Posterior cingulate gyrus (tissue), 11 donors: ENCODE measurements around the gene PDGFC.

Experiments
- DNase-seq, 10 donors: peaks; one replicate each; pipeline versions ENCODE4 v3.0.0 to v3.0.0-alpha.2; 2020 to 2021; ENCODE audit warnings: mixed read lengths in 3 of 10
- intact Hi-C: fragments of 100-400 bp; cut with DNase I; formaldehyde crosslinking; loops from one replicate; pipeline ENCODE4 v1.15.1; 2023

The PDGFC gene

DNA sequence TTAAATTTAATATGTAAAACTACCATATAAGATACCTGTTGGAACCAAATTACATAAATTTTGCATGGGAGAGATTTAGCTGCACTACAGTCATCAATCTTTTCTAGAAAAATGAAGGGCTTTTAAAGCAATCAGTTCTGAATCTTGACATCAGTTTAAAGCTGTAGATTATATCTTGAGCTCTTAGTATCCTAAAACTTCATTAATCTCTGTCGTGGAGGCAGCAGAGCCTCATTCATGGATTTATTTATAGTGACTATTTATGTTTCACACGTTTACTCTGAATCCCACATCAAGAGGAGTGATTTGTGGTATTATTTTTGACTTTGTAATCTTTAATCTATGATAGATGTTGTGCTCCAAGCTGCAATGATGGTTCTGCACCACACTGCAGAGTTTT is 175.9 kb downstream of the PDGFC start:
- intact Hi-C loops = no loop called here
- no peak for DNase-seq

DNA sequence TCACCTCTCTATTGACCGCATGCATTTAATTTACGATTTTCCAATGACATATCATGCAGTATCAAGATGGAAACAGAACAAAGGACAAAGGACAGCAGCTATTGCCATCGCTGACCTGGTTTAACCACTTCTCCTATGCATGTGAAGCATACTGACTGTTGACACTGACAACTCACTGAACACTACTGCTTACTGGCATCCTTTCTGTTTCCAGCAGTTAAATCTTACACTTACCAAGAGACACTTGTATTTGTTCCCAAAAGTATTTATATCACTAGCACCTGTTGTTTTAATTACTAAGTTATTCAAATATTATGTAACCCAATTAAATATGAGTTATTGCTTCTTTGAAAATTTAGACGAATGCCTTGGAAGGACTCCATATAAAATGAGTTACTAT is 176.7 kb downstream of the PDGFC start:
- DNase-seq = no peak
- intact Hi-C loops = no loop called here

DNA sequence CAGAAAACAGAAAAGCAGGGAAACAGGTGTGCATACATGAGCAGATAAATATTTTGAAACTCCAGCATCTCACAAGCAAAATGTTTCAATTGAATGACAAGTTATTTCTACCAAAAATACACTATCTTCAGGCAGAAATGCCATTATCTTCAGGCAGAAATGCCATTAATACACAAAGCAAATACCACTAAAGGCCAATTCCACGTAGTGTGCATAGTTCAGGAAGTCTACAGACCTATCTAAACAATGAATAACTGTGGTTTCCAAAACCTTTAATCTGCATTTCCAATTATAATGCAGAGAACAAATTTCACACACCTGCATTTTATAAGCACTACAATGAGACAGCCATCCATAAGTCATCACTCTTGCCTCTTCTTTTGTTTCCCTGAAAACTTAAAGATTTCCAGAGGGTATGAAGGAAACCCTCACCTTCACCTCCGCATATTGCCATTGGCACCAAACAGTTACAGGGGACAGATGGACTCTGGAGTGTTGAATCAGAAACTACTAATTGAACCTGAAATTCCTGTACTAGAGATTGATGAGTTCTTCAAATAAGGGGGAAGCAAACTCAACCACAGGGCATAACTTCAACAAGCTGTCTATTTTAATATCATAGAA is 179.0 kb downstream of the PDGFC start:
- DNase-seq = no peak
- intact Hi-C loops = no loop called here

DNA sequence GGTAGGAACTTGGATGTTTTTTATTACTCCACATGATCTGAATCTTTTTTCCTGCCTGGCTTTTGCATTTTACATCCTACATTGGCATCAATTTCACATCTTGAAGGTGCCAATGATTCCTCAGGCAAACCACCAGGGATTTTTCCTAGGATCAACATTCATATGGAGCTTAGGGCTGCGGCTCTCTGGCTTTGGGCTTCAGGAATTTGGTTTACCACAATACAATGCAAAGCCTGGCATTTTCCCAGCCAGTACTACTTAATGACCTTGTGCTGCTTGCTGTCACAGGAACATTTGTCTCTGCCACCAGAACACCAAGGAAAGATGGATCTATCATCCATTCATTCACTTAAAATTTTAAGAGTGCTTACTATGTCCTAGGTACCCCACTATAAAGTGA is 180.7 kb downstream of the PDGFC start:
- DNase-seq = no peak
- intact Hi-C loops = no loop called here

DNA sequence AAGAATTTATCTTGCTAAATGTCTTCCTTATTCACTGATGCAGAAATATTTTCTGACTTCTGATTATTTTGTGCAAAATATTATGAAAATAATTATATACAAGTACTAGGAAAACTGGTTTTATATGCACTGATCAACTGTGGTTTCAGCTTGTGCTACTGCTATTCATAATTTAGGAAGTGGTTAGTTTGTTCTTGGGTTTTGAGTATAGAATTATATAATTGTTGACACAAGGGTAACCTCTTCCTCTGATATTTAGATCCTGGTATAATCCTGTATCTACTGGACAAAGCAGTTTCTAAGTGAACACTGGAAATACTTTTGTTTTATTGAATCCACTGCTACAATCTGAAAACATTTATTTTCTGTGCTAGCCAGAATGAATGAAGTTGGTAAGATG is 182.8 kb downstream of the PDGFC start:
- intact Hi-C loops = no loop called here
- DNase-seq = no peak

DNA sequence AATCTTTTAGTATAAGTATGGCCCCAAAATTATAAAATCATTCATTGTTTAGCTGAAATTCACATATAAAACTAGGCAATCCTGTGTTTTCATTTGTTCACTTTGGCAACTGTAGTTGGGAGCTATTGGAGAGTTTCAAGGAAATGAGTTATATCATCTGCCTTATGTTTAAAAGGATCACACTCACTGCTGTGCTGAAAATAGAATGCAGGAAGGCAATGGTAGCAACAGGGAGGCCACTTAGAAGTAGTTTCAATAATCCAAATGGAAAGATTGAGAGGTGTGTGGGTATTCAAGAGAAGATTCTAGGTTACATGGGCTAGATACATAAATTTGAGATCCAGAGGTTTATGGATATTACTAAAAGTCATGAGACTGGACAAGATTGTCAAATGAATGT is 184.9 kb downstream of the PDGFC start:
- no peak for DNase-seq
- intact Hi-C loops = no loop called here

DNA sequence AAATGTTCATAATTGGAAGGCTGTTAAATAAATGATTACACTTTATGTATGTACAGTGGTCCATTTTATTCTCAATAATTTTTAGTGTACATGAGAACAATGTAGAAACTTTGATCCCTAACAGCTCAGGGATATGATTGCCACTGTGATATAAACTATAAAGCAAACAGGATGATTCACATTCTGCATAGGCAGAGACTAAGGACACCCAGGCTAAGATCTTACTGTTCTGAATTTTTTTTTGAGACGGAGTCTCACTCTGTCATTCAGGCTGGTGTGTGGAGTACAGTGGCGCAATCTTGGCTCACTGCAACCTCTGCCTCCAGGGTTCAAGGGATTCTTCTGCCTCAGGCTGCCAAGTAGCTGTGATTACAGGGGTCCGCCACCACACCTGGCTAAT is 186.6 kb downstream of the PDGFC start:
- intact Hi-C loops = no loop called here
- no peak for DNase-seq

DNA sequence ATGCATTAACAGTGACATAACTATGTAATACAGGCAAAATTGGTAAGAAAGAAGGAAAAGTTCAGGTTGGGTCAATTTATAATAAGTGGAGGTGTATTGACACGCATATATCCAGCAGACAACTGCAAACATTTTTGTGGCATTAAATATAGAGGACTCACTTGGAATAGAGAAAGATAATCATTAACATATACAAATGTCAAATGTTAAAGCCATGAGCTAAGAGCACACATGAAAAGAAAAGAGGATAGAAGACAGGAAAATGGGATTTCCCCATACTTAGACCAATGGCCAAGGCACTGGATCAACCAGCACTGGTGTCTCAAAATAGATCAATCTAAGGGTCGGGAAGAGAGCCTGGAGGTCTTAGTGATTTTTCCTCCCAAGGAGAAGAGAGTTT is 187.6 kb downstream of the PDGFC start:
- intact Hi-C loops = no loop called here
- no peak for DNase-seq

DNA sequence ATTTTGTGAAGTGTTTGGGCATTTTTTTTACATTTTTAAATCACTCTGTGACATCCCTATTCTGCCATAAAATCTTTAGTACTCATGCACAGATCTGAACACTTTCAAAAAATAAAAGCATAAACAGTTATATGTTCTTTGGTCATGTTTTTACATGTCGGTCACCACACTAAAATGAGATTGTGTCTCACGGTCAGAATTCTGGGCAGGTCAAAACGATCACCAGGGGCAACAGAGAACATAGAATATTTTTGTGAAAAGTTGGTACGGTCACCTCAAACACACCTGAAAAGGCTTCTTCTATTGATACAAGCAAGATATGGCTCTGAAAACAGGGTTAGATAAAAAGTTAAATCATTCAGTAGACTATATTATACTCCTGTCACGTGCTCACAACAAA is 189.1 kb downstream of the PDGFC start:
- intact Hi-C loops = no loop called here
- no peak for DNase-seq

DNA sequence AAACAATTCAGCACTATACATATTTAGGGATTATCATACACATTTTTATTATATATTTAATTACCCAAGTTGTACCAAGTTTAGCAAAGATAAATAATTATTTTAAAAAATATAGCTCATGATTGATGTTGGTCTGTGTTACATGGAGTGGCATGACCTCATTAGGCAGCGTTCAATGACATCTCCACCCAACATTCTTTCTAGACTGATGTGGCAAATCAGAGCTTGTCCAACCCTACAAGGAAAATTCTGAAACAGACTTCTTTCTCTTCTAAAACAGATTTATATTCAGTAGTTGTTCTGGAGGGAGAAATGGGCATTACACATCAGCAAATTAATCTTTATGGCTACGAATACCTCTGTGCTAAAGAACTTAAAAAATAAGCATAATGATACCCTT is 189.7 kb downstream of the PDGFC start:
- intact Hi-C loops = no loop called here
- no peak for DNase-seq

DNA sequence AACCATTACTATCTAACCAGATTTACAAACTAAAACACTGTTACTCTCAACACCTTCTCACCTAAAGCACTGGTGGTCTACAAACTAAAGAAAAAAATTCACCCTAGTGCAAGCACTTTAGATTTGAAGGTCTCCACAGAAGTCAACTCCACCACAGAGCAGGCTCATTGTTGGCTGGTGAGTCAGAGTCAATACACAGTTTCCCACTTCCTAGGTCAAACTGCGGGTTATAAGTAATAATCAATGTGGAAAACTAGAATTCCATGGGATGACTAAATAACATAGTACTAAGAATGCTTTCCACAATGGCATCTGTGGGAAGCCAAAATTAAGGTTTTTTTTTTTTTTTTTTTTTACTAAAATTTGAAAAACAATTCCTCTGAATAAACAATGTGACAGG is 191.8 kb downstream of the PDGFC start:
- DNase-seq = no peak
- intact Hi-C loops = loop anchor here (10.0 kb wide), 1 partner anchor 185 kb away; no protein-coding TSS in a partner anchor

DNA sequence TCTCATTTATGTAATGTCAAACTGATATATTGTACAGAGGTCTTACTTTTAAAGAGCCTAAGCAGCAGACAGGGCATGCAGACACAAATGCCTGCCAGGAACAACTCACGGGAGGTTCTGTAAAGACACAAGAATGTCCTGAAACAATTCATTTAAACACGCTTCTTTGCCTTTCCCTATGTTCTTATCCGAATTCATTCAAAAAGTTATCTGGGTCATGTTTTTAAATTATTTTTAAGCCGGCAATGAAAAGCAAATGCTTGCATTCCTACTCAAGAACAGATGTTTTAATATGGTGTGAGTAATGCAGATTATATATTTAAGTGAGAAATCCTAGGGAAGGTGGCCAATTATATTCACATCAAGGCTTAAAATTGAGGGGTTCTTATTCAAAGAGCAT is 192.6 kb downstream of the PDGFC start:
- intact Hi-C loops = loop anchor here (10.0 kb wide), 1 partner anchor 186 kb away; no protein-coding TSS in a partner anchor
- no peak for DNase-seq

DNA sequence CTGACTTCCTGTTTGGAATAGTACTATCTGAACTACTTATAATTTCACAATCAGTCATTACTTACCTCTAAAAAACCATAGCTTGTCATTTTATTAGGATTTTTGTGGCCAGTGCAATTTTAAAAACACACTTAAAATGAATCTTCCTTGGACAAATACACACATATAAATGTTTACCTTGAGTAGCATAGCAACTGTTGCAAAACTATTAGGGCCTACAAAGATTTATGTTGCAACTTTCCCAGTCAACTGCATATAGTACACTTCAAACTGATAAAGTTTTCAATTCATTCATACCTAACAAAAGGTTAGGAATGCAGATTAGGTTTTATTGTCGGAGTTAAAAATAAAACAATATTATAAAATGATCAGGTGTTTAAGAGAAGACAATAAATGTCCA is 193.0 kb downstream of the PDGFC start:
- no peak for DNase-seq
- intact Hi-C loops = loop anchor here (10.0 kb wide), 1 partner anchor 186 kb away; no protein-coding TSS in a partner anchor

DNA sequence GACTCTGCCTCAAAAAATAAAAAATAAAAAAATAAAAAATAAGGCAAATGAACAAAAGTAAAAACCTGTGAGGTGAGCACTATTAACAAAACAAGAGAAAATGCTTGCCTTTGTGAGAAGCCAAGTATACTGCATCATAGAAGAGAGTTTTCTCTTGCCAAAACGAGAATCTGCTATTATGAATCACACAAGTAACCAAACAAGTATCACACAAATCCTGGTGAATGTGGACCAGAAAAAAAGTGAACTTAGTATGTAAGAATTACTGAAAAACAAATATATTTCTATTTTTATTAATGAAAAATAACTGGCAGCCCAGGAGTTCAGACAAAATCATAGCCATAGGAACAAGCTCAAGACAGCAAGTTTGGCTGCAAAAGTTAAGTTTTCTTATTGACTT is 193.5 kb downstream of the PDGFC start:
- no peak for DNase-seq
- intact Hi-C loops = loop anchor here (10.0 kb wide), 1 partner anchor 187 kb away; no protein-coding TSS in a partner anchor

DNA sequence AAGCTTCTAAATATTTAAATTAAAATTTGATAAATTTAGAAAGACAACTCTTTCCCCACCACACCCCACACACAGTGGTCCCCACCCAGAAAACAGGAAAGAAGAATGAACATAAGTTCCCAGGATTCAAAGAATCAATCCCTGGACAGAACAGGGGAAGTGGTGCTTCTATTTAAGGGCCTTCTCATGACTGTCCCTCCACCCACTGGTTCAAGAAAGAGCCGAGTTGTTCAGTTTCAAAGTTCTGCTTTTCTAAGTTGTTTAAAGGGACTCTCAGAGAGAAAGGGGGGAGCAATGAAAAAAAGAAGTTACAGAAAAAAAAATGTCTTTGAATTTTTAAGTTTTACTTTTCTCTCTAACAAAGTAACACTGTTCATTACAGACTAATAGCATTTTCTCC is 195.8 kb downstream of the PDGFC start:
- intact Hi-C loops = loop anchor here (10.0 kb wide), 1 partner anchor 189 kb away; no protein-coding TSS in a partner anchor
- no peak for DNase-seq

DNA sequence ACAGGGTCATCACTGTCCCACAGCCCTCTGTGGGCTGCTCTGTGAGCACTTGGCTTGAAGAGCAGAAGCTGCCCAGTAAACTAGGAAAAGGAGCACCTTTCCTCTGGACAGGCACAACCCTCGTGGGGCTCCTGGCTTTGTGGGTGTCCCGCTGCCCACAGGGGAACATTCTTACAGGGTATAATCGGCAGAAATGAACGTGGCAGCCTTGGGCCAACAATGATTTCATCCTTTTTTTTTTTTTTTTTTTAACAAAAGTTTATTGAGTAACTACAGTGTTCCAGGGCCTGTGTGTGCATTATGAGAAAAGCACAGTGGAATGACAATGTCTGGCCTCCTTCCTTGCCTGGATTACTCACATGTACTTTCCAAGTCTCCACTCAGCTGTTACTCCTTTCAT is 197.2 kb downstream of the PDGFC start:
- no peak for DNase-seq
- intact Hi-C loops = loop anchor here (10.0 kb wide), 1 partner anchor 190 kb away; no protein-coding TSS in a partner anchor

DNA sequence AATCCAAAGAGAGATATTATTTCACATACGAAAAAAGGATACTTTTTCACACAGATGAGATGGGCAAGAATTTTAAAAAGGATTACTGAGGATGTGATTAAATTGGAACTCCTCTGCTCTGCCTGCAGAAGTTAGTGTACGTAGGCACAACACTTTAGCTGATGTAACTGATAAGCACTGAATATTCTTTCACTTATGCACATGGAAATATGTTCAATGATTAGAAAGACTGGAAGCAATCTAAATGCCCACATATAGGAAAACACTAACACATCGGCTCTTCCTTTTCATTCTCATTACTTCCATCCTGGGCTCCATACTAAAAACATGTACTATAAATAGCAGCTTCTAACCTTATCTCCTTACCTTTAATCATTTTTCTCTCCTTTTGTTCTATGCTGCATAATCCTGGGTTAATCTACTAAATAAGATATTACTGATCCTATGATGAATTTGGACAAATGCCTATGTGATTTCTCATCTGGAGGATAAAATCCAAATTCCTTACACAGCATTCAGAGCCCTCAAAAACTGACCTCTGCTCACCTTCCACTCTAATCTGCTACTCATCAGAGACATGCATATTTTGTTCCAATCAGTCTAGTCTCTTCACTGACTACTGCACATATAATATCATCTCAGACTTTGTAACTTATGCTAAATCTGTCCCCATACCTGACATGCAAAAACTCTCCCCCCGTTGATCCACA is 197.8 kb downstream of the PDGFC start:
- no peak for DNase-seq
- intact Hi-C loops = loop anchor here (10.0 kb wide), 1 partner anchor 191 kb away; no protein-coding TSS in a partner anchor

DNA sequence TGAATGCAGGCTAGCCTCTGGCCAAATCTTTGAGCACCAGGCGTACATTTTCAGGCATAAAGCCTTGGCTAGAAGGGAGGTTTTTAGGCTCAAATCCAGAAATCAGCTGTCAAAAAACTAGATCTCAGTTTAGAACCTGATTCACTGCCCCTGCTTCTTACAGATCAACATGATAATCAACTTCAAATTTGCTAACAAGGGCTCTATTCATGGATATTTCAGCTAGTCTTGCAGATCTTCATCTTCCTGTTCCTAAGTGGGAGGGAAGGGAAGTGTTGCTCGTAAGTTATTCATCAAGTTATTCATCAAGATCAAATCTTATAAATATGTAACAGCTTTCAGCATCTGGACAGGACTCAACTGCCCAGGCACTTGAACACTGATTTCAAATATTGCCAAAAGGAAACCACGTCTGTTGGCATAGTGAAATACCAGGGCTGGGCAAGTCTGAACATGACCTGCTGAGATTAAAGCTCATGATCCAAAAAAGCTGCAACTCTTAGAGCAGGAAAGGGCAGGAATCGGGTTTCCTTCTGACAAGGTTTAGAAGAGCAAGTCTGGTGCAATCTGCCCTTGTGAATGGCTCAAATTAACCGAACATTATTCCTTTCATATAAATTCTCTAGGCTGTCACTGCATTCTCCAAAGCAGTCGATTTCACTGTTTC is 200.3 kb downstream of the PDGFC start:
- DNase-seq = no peak
- intact Hi-C loops = loop anchor here (10.0 kb wide), 1 partner anchor 193 kb away; no protein-coding TSS in a partner anchor

DNA sequence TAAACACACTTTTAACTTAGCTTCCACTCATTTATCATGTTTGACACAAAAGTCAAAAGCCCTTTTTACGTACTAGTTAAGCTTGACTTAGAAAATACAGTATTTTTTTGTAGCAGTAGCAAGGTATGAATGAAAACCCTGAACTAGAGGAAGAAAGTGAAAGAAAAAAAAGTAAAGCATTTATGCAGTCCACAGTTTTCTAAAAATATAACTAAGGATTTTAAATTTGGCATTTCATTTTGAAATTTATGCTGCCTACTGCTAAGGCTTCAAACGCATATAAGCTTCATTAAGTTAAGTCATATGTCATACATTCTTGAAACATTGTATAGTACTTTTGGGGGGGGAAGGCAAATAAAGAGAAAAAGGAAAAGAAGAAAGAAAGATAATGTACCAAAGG is 201.5 kb downstream of the PDGFC start:
- intact Hi-C loops = loop anchor here (10.0 kb wide), 1 partner anchor 195 kb away; no protein-coding TSS in a partner anchor

DNA sequence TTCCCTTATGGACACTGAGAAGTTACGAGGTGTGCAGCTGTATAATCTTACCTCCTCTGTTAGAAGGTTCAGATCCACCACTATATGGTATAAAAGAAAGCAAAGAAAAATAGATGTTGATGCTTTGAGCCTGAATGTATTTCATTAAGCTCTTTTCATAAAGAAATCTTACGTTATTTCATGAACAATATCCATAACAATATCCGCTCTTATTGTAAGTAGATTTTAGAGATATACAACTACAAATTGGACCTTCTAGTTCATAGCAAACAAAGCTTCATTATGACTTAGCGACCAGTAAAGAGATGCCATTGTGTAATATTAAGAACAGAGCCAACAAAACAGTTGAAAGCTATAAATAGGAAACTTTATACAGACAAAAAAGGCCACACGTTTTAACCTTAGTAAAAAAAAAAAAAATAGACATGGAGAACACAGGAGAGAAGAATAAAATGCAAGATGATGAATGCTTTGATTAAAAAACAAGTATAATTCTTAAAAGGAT is 203.6 kb downstream of the PDGFC start:
- no peak for DNase-seq
- intact Hi-C loops = no loop called here

More for the DNA sequence above, 201.5 kb downstream of the PDGFC start:
- DNase-seq = no peak

DNA sequence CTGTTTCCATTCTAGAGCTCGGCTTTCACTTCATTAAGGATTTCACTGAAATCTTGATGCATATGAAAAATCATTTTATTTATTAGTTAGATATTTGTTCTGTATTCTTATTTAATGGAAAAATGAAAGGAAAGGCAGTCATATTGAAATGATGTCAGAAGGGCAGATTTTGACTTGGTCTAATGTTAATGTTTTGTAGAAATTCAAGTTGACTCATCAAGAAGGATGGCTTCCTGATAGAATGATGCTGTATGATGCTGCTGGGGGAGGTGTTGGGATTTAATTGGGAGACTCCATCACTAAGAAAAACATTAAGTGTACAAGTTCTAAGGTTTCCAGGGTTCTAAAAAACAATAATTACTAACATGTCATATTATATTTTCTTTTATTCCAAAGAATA is 204.8 kb downstream of the PDGFC start:
- no peak for DNase-seq

More for the DNA sequence above, 204.8 kb downstream of the PDGFC start:
- intact Hi-C loops = no loop called here
